GM19395 (cell line): ENCODE data around the gene DVL2.

ENCODE experiments used
- ATAC-seq: cut with Tn5 transposase; IDR thresholded peaks from one replicate; pipeline ENCODE4 v1.9.1; 2021; ENCODE audit warnings: mild to moderate bottlenecking, moderate library complexity; ENCODE audit not compliant: unreplicated experiment

Gene DVL2

DNA sequence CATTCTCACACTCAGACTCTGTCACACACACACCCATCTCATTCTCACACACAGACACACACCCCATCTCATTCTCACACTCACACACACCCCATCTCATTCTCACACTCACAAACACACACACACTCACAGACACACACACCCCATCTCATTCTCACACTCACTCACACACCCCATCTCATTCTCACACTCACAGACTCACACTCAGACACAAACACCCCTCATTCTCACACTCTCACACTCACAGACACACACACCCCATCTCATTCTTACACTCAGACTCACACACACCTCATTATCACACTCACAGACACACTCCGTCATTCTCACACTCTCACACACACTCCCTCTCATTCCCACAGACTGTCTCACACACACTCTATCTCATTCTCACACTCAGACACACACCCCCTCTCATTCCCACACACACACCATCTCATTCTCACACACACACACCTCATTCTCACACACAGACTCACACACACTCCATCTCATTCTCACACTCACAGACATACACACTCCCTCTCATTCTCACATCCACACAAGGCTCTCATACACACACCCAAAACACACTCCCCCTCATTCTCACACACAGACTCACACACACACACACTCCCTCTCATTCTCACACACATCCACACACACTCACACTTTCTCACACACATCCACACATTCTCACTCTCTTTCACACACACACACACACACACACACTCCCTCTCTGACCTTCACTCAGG, 58.0 kb downstream of the DVL2 start:
- ATAC-seq = no peak
